ENCODE measurements around the gene GAR1.
"Not testable (repeated sequence)": the region's sequence is repeated elsewhere in the genome, so short reads cannot be mapped to it uniquely, and the experiment has no call there.

GAR1 gene

GRCh38 chr4:109815151-109816081 is at the start of gene GAR1:
Gene GAR1, plus strand, starts transcription at chr4:109815762. Its CDS starts 403 bp downstream, at chr4:109816165.
- Histone ChIP-seq H3K27ac (ENCODE audit: low read depth, low read length) (peak within 1 kb of the TSS; percentile 96), H3K9me3 (ENCODE audit: control insufficient read depth, insufficient read depth, low read length) (no peaks in the 10 kb centered on the region), H3K36me3 (ENCODE audit: control insufficient read depth, insufficient read depth, low read length) (peaks cover 32% of the 10 kb centered on the region), H3K27me3 (ENCODE audit: control insufficient read depth, insufficient read depth, low read length) (no peaks in the 10 kb centered on the region), H3K4me1 (ENCODE audit: control insufficient read depth, insufficient read depth, low read length) (peaks cover 16% of the 10 kb centered on the region), H3K9ac (ENCODE audit: low read depth, low read length) (peak within 1 kb of the TSS; percentile 94), H3K4me3 (ENCODE audit: low read depth, low read length) (peak within 1 kb of the TSS; percentile 98)

GRCh38 chr4:109782092-109782491 is 33.5 kb upstream of the GAR1 start:
- H3K4me3 ChIP-seq (ENCODE audit: low read depth, low read length); H3K4me1 ChIP-seq (ENCODE audit: control insufficient read depth, insufficient read depth, low read length); H3K9ac ChIP-seq (ENCODE audit: low read depth, low read length): not testable (repeated sequence)

DNA sequence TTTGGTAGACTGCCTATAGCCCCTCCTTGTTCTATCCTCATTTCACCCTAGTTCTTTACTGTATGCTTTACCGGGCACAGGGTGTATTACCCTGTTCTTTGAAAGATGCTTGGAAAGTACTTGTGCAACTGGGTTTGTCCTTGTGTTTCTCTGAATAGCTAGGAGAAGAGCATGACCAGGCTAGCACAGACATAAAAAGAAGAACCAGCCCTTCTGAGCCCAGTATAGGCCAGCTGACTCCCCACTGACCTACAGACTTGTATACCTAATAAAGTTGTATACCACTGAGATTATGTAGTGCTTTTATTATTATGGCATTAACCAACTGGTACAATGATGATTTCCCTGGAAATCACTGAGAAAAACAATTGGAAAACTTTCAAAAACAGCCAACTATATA is 28.7 kb upstream of the GAR1 start:
- no peak overlapping the region for H3K9ac ChIP-seq (ENCODE audit: low read depth, low read length)
- H3K9me3 ChIP-seq (ENCODE audit: control insufficient read depth, insufficient read depth, low read length), result no peaks in the 10 kb centered on the region
- no peak overlapping the region for H3K27ac ChIP-seq (ENCODE audit: low read depth, low read length)
- H3K36me3 ChIP-seq (ENCODE audit: control insufficient read depth, insufficient read depth, low read length), result no peaks in the 10 kb centered on the region
- H3K27me3 ChIP-seq (ENCODE audit: control insufficient read depth, insufficient read depth, low read length), result no peaks in the 10 kb centered on the region
- no peak overlapping the region for H3K4me3 ChIP-seq (ENCODE audit: low read depth, low read length)
- no peaks in the 10 kb centered on the region for H3K4me1 ChIP-seq (ENCODE audit: control insufficient read depth, insufficient read depth, low read length)

More at GRCh38 chr4:109782092-109782491, 33.5 kb upstream of the GAR1 start:
- H3K9me3 ChIP-seq (ENCODE audit: control insufficient read depth, insufficient read depth, low read length); H3K27ac ChIP-seq (ENCODE audit: low read depth, low read length); H3K27me3 ChIP-seq (ENCODE audit: control insufficient read depth, insufficient read depth, low read length); H3K36me3 ChIP-seq (ENCODE audit: control insufficient read depth, insufficient read depth, low read length): not testable (repeated sequence)

- Histone ChIP-seq H3K27ac (ENCODE audit: low read depth, low read length) (no peak overlapping the region), H3K4me1 (ENCODE audit: control insufficient read depth, insufficient read depth, low read length) (no peaks in the 10 kb centered on the region), H3K36me3 (ENCODE audit: control insufficient read depth, insufficient read depth, low read length) (no peaks in the 10 kb centered on the region), H3K4me3 (ENCODE audit: low read depth, low read length) (no peak overlapping the region), H3K27me3 (ENCODE audit: control insufficient read depth, insufficient read depth, low read length) (no peaks in the 10 kb centered on the region), H3K9me3 (ENCODE audit: control insufficient read depth, insufficient read depth, low read length) (no peaks in the 10 kb centered on the region), H3K9ac (ENCODE audit: low read depth, low read length) (no peak overlapping the region)
Measured at GRCh38 chr4:109787807-109788206, 27.8 kb upstream of the GAR1 start.

- H3K36me3 ChIP-seq (ENCODE audit: control insufficient read depth, insufficient read depth, low read length), result no peaks in the 10 kb centered on the region
- H3K4me3 ChIP-seq (ENCODE audit: low read depth, low read length), result no peak overlapping the region
- H3K27me3 ChIP-seq (ENCODE audit: control insufficient read depth, insufficient read depth, low read length), result no peaks in the 10 kb centered on the region
- H3K9me3 ChIP-seq (ENCODE audit: control insufficient read depth, insufficient read depth, low read length), result no peaks in the 10 kb centered on the region
- H3K4me1 ChIP-seq (ENCODE audit: control insufficient read depth, insufficient read depth, low read length), result no peaks in the 10 kb centered on the region
- no peak overlapping the region for H3K27ac ChIP-seq (ENCODE audit: low read depth, low read length)
- H3K9ac ChIP-seq (ENCODE audit: low read depth, low read length), result no peak overlapping the region
Measured at GRCh38 chr4:109795059-109795458, 20.5 kb upstream of the GAR1 start.

DNA sequence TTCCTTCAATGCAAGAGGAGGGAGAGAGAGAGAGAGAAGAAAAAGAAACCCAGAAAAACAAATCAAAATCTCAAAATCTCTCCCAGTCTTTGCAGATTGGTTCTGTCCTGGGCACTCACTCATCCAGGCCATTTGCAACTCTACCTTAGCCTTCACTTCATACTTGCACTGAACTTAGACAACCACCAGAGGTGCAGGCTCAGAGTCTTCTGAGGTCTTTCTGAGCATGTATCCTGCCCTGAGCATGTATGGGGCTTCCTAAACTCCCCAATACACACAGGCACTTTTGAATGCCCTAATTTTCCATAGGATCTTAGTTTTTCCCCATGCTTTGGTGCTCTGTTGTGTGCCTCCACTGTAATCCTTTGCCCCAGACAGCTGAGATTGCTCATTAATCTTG is 16.7 kb upstream of the GAR1 start:
- H3K4me3 ChIP-seq (ENCODE audit: low read depth, low read length), result no peak overlapping the region
- H3K4me1 ChIP-seq (ENCODE audit: control insufficient read depth, insufficient read depth, low read length), result no peaks in the 10 kb centered on the region
- no peaks in the 10 kb centered on the region for H3K9me3 ChIP-seq (ENCODE audit: control insufficient read depth, insufficient read depth, low read length)

DNA sequence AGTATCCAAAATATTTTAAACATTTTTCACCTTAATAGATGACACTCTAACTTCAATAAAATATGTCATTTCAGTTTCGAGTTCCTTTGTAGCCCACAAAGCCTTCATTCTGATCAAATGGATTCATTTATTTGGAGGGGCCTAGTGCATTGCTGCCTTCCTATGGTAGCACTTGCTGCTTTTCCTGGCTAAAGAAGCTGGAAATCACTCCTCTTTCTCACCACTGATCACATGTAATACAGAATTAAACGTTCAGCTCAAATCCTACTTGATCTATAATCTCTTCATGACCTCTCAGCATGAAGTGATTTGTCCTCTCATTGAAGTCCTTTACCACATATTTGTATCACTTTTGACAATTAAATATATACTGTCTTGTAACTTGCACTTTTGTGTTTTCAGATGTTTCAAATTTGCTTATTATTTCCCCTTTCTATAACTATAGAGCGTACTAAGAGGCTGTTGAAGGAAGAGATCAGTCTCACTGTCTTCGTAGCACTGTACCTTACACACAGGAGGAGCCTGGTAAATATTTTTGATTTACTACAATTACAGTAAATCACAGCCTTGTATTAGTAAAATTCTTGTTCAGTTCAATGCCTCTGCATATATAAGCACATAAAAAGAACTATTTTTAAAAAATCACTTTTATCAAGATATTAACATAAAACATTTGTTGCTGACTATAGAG is 14.3 kb upstream of the GAR1 start:
- H3K9me3 ChIP-seq (ENCODE audit: control insufficient read depth, insufficient read depth, low read length), result no peaks in the 10 kb centered on the region
- H3K36me3 ChIP-seq (ENCODE audit: control insufficient read depth, insufficient read depth, low read length), result no peaks in the 10 kb centered on the region
- no peaks in the 10 kb centered on the region for H3K27me3 ChIP-seq (ENCODE audit: control insufficient read depth, insufficient read depth, low read length)
- no peaks in the 10 kb centered on the region for H3K4me1 ChIP-seq (ENCODE audit: control insufficient read depth, insufficient read depth, low read length)
- H3K9ac ChIP-seq (ENCODE audit: low read depth, low read length), result no peak overlapping the region
- H3K27ac ChIP-seq (ENCODE audit: low read depth, low read length), result no peak overlapping the region
- no peak overlapping the region for H3K4me3 ChIP-seq (ENCODE audit: low read depth, low read length)

More for the DNA sequence above, 16.7 kb upstream of the GAR1 start:
- Histone ChIP-seq H3K9ac (ENCODE audit: low read depth, low read length) (no peak overlapping the region), H3K27me3 (ENCODE audit: control insufficient read depth, insufficient read depth, low read length) (no peaks in the 10 kb centered on the region), H3K36me3 (ENCODE audit: control insufficient read depth, insufficient read depth, low read length) (no peaks in the 10 kb centered on the region), H3K27ac (ENCODE audit: low read depth, low read length) (no peak overlapping the region)

GRCh38 chr4:109801895-109802319 is 13.7 kb upstream of the GAR1 start, which contains the start of gene CFI:
Gene CFI, minus strand, starts transcription at chr4:109801999. Its CDS starts 28 bp downstream, at chr4:109801971.
- Histone ChIP-seq H3K4me1 (ENCODE audit: control insufficient read depth, insufficient read depth, low read length) (no peaks in the 10 kb centered on the region), H3K27ac (ENCODE audit: low read depth, low read length) (no peak within 1 kb of the TSS), H3K36me3 (ENCODE audit: control insufficient read depth, insufficient read depth, low read length) (no peaks in the 10 kb centered on the region), H3K27me3 (ENCODE audit: control insufficient read depth, insufficient read depth, low read length) (no peaks in the 10 kb centered on the region), H3K9me3 (ENCODE audit: control insufficient read depth, insufficient read depth, low read length) (no peaks in the 10 kb centered on the region), H3K4me3 (ENCODE audit: low read depth, low read length) (no peak within 1 kb of the TSS), H3K9ac (ENCODE audit: low read depth, low read length) (no peak within 1 kb of the TSS)

DNA sequence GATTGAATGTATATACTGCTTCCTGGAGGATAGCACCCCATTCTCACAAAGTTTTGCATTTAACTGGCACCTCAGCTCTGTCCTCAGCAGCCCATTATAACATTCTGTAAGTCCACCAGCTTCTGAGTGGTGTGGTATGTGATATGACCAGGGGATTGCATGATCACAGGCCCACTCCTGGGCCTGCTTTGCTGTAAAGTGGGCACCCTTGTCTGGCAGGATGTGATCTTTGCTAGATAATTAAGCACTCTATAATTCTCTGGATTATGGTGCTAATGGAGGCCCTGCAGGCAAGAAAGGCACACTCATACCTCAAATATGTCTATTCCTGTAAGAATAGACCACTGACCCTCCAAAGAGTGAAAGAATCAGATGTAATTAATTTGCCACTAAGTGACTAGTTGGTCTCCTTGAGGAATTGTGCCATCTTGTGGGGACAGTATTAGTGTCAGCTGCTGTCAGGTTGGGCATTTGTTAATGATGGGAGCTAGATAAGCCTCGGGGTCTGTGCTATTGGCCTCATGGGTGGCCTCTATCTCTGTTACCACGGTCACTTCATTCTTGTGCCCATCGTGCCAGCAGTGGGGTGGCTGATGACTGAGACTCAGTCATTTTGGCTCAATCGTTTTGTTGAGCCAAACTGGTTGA is 11.5 kb upstream of the GAR1 start:
- no peak overlapping the region for H3K9ac ChIP-seq (ENCODE audit: low read depth, low read length)
- no peaks in the 10 kb centered on the region for H3K4me1 ChIP-seq (ENCODE audit: control insufficient read depth, insufficient read depth, low read length)
- no peaks in the 10 kb centered on the region for H3K27me3 ChIP-seq (ENCODE audit: control insufficient read depth, insufficient read depth, low read length)
- H3K9me3 ChIP-seq (ENCODE audit: control insufficient read depth, insufficient read depth, low read length), result no peaks in the 10 kb centered on the region
- H3K4me3 ChIP-seq (ENCODE audit: low read depth, low read length), result no peak overlapping the region
- no peak overlapping the region for H3K27ac ChIP-seq (ENCODE audit: low read depth, low read length)
- H3K36me3 ChIP-seq (ENCODE audit: control insufficient read depth, insufficient read depth, low read length), result no peaks in the 10 kb centered on the region

GRCh38 chr4:109809655-109810054 is 5.9 kb upstream of the GAR1 start:
- Histone ChIP-seq H3K27me3 (ENCODE audit: control insufficient read depth, insufficient read depth, low read length) (no peaks in the 10 kb centered on the region), H3K9ac (ENCODE audit: low read depth, low read length) (no peak overlapping the region), H3K4me3 (ENCODE audit: low read depth, low read length) (no peak overlapping the region), H3K27ac (ENCODE audit: low read depth, low read length) (no peak overlapping the region), H3K36me3 (ENCODE audit: control insufficient read depth, insufficient read depth, low read length) (no peaks in the 10 kb centered on the region), H3K4me1 (ENCODE audit: control insufficient read depth, insufficient read depth, low read length) (peaks cover 15% of the 10 kb centered on the region), H3K9me3 (ENCODE audit: control insufficient read depth, insufficient read depth, low read length) (no peaks in the 10 kb centered on the region)
